UCSD-AML1 (cell line): ENCODE data around the gene PJA1.

Experiments used
- DNase-seq: peaks from one replicate; lab custom pipeline; 2025; ENCODE audit not compliant: unreplicated experiment; lab: John Stamatoyannopoulos, UW

Gene PJA1, protein sequence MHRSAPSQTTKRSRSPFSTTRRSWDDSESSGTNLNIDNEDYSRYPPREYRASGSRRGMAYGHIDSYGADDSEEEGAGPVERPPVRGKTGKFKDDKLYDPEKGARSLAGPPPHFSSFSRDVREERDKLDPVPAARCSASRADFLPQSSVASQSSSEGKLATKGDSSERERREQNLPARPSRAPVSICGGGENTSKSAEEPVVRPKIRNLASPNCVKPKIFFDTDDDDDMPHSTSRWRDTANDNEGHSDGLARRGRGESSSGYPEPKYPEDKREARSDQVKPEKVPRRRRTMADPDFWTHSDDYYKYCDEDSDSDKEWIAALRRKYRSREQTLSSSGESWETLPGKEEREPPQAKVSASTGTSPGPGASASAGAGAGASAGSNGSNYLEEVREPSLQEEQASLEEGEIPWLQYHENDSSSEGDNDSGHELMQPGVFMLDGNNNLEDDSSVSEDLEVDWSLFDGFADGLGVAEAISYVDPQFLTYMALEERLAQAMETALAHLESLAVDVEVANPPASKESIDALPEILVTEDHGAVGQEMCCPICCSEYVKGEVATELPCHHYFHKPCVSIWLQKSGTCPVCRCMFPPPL

DNA sequence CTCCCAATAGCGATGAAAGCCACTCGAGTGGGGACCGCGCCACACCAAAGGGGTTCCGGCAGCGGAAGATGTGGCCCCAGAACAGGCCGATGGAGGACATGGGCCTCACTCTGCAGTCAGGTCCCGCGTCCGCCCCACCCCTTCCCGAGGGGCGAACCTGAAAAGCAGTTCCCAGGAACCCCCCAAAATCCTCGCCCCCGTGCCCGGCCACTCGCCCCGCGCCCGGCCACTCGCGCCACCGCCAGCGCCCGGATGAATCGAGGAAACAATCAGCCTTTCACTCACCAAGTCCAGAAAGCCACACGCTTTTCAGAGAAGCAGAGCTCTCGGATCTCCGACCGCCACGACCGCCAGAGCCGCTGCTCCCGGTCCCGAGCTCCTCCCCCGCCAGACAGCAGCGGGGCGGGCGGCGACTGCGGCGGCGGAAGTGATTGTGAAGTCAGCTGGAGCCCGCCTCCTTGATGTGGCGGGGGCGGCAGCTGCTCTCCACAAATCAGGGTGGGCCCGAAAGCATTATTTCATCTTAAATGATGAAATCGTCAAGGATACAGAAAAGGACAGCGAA lies at the start of gene PJA1:
PJA1 (minus strand) TSS at position 367 of the 565 bp plus-strand sequence. CDS start 2,380 bp downstream, outside the sequence.
- DNase-seq, result peak; percentile 45

DNA sequence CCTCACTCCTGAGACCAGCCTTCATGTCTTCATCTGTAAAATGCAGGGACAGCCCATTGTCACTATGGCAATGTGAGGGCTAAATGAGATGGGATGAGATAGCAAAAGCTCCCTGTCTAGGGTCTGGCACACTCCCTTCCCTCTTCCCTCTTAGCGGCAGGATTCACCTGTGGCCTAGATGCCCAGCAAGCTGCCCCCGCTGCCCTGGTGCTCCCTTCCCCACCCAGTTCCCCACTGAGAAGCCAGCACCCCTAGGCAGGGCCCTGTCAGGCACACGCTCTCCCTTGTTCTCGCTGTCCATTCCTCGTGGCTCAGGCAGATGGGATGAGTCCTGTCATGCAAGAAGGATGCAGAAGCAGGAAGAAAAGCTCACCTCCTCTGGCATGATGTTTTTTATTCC lies 49.2 kb upstream of the PJA1 start:
- DNase-seq, result no peak

DNA sequence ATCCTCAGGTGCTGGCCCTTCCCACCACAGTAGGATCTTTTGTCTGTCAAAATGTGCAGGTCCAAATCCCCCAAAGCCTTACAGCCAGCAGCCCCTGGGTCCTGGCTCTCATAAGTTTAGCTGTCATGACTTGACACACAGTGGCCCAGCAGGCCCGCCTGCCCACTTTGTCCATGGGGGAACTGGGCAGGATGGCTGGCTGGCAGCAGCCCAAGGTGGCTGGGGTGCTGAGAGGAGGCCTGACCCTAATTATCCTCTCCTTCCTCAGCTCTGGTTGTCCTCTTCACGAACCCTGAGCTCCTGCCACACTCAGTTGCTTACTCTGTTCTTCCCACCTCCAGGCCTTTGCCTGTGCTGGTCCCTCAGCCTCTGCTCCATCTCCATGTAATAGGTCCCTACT lies 46.4 kb upstream of the PJA1 start:
- DNase-seq, result no peak

DNA sequence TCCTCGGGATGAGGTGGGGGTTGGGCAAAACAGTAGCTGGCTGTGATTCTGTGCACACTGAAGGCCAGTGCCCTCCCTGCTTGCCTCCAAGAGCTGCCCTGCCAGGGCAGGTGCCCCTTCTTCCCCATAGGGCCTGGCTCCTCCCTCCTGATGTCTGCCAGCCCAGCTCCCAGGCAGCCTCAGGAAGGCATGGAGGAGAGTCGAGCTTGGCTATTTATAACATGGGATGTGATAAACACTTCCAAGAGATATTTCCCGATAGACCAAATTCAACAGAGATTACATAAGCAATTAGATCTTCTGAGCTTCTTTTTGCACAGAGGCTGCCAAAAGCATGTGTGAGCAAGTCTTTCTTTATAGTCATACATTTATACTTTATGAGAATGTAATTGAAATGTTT lies 45.3 kb upstream of the PJA1 start:
- no peak for DNase-seq

DNA sequence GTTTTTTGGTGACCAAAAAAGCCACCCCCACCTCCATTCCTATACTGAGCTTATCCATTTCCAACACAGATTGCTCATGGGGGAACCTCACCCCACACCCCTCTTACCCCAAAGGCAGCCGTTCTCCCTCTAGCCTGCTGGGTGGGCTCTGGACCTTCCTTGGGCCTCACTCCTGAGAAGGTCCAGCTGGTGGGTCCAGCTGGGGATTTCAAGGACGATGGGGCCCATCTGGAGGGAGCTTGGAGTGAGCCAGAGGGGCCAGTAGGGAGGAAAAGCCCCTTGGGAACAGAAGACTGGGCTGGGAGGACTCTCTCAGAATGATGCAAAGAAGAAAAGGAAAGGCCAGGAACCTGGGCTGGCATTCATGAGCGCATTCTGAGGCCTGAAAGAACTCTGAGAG lies 42.0 kb upstream of the PJA1 start:
- no peak for DNase-seq

DNA sequence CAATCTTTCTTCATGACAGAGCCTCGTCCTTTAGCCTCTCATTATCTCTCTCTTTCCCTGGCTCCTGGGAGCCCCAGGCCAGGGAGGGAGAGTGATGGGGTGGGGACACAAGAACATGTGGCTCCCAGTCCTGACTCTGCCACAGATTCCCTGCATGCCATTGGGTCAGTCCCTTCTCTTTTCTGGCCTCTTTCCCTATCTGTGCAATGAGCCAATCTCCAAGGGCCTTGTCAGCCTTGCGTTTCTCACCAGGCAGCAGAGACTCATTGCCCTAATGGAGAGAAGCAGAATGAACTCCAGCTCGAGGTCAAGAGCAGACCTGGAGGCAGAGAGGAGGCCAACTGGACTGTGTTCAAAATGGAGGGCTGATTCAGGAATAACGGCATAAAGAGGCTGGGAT lies 38.4 kb upstream of the PJA1 start:
- no peak for DNase-seq

DNA sequence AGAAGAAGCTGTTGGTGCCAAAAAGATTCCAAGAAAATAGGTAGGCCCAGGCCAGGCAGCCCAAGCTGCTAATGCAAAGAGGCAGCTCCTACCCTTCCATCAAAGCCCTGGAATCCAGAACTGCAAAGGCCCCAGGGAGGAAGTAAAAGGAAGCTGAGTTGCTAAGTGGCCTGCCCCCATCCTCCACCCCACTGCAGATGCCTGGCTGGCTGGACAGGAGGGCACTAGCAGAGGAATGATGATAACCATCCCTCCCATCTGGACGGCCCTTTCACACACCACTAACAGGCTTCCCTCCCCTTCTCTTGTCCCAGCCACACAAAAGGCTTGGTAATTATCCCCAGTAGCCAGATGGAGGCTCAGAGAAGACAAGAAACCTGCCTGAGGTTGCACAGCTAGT lies 32.4 kb upstream of the PJA1 start:
- no peak for DNase-seq

DNA sequence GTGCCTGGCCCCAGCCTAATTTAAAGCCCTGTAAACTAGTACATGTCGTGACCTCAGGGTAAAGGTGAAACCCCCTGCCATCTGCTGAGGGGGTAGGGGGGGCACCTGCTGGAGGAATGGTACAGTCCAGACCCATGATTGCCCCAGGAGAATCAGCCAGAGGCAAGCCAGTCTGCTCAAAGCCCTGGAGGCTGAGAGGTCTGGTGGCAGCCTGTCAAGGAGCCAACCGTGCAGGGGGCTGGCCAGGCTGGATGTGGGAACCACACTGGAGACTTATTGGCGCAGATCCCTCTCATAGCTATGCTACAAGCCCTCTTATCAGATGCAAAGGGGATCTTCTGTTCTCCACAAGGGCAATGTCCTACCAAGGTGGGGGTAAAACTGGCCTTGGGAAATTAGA lies 31.4 kb upstream of the PJA1 start:
- no peak for DNase-seq

DNA sequence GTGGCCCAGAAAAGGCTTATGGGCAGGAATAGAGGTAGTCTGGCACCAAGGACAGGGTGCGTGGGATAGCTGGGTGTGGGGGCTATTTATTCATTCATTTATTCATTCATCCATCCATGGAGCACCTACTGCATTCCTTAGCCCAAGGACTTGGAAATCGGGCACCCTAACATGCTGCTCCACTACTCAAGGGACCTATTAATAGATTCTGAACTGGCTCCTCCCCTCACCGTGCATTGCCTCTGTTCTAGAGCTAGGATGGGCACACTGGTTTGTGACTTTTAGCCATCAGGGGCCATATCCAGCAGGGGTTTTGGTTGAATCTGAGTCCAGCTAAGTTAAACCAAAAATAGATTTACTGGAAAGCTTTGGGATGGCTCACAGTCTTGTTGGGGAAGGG lies 30.6 kb upstream of the PJA1 start:
- no peak for DNase-seq

DNA sequence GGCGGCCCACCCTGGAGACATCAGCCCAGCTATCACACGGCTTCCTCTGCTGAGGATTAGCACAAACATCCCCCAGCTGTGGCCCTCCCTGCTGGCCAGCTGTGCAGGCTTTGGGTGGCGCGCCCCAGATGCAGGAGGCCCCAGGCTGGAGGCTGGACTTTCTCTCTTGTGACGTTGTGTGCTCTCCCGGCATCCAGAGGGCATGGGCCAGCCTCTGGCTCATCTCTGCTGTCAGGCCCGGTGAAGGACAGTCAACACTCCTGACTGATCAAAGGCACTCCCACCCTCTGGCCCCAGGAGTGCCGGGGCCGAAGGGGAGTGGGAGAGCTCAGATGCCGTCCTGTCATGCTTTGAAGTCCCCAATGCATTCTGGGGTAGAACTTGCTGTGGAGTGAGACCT lies 29.9 kb upstream of the PJA1 start:
- DNase-seq, result no peak

DNA sequence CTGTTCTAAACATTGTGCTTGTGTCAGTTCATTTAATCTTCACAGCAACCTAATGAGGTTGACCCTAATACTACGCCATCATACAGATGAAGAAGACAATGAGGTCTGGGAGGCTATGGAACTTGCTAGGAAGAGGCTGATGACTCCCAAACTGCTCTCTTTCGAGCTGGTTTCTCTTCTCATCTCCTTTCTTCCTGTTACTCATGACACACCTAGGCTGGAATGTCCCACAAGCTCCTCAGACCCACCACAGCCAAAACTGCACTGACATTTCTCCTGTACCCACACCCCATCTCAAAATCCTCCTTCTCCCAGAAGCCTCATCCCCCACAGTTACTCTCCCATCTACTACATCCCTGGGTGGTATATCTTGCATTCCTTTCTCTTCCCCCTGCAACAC lies 27.4 kb upstream of the PJA1 start:
- DNase-seq, result no peak

DNA sequence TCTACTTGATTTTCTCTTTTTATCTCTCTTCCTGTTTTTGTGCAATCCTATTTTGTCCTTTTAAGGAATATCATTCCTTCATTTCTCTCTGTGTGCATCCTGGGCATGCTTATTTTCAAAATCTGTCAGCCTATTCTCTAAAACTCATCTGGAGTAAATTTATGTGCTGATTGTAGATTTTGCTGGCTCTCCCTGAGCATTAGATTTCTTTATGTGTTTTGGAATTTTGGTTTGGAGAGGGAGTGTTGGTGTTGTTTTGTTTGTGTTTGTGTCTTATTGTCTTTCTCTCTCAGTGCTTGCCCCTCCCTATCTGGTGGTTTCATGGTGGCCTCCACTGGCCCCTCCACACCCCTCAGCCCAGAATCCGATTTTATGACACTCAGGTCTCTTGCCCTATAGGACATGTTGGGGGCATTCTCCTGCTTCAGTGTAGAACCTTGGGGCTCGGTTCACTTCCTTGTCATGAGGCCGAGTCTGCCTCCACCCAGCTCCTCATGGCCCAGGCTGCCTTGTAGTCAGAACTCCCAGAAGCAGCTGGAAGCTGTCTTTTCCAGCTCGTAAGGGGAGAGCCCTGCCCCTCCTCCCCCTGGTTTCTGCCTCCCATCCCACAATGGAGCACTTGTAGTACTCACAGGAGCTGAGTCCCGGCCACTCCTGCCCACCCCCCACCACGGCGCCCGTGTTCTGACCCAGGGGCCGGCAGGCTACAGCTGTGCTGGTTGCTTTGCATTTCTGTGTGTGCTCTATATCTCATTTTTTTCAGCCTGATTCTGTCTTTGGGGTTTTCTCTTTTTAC lies 24.5 kb upstream of the PJA1 start:
- DNase-seq, result no peak

DNA sequence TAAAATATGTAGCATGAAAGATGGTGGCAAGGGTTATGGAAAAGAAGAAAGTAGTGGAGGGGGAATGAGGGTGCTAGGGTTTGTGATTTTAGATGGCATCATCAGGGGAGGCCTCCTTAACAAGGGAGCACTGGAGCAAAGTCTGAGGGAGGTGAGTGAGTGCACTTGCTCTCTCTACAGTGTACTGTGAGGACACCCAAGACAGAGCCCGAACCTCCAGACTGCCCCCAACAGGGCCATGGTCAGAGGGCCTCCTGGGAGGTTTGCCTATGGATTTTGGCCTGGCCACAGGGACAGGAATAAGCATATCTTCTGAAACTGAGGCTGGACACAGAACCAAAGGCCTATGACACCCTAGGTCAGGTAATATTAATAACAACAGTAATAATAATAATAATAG lies 21.4 kb upstream of the PJA1 start:
- DNase-seq, result no peak

DNA sequence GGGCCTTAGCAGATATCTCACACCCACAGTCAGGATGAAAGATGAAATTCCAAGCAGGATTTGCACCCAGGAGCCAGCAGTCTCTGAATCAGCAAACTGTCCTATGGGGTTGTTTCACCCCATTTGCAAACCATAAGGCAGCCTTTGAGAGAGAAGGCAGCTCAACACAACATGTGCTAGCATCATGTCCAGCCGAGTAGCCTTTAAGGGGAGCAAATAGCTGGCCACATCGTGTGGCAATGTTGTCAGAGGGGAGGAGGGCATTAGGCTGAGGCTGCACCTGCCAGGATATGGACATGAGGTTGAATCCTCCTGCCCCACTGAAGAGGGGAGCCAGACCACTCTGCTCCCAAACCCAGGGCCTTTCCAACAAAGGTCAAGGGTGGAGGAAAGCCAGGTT lies 20.6 kb upstream of the PJA1 start:
- no peak for DNase-seq

DNA sequence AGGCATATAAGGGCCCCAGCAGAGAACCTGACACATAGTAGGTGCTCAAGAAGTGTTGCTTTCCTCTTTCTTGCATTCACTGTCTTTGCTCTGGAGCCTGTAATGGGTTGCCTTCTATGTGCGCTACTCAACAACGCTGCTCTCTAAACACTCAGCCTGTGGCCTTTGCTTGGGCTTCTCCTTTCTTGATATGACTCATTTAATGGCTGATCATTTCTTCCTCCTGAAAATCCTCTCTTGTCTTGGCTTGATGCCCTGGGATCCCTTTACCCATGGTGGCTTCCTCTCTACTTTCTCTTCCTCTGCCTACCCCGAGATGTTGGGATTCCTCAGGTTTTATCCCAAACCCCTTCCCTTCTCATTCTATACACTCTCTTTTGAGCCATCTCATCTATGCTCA lies 19.9 kb upstream of the PJA1 start:
- no peak for DNase-seq

DNA sequence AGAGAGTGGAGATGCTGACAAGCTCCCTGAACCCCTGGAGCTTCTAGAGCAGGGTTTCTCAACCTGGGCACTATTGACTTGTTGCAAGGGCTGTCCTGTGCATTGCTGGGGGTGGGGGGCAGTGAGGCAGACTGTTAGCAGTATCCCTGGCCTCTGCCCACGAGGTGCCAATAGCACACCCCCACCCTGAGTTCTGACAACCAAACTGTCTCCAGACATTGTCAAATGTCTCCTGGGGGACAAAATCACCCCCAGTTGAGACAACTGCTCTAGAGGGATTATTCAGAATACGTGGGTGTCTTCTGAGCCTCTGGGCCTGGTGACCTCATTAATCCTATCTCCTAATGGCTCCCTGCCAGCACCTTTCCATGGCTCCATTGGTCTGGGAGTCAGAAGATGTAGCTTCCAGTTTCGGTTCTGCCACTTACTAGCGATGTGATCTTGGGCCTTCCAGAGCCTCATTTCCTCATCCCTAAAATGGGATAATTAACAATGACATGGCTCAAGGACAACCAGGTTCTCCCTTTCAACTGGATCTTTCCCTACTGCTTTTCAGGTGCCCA lies 17.6 kb upstream of the PJA1 start:
- no peak for DNase-seq

DNA sequence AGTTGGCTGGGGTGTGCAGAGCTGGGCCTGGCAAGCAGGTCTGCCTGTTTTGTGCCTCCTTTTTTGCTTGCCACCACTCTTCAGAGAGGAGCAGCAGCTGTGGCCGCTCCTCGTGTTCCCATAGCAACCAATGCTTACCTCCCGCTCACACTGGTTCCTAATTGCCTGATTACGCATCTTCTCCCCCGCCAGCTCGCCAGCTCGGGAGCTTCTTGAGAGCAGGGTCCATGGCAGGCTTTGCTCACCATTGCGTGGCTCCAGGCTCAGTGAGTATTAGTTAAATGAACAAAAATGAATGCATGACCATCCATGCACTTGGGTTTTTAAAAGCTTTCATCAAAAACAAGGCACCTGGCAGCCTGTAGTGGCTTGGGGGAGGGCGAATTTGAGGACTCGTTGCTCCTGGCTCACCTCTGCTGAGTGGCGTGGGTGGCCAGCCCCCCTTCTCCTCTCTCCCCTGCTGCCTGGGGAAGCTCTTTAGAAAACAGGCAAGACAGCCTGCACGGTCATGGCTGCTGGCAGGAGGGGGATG lies 14.2 kb upstream of the PJA1 start:
- no peak for DNase-seq

DNA sequence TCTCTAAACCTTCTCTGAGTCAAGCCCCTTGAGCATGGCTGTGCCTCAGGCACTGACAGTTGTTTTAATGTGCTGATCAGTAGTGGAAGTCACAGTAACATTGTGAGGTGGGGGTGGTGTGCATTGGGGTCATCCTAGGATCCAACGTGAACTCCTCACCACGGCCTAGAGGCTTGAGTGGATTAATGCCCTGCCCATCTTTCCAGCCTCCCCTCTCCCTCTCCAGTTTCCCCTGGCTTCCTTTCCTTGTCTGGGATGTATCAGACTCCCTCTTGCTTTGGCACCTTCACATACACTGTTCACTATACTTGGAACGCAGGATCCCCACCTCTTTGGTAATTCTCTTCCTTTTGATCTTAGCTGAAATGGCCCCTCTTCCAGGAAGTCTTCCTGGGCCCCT lies 13.3 kb upstream of the PJA1 start:
- DNase-seq, result no peak

DNA sequence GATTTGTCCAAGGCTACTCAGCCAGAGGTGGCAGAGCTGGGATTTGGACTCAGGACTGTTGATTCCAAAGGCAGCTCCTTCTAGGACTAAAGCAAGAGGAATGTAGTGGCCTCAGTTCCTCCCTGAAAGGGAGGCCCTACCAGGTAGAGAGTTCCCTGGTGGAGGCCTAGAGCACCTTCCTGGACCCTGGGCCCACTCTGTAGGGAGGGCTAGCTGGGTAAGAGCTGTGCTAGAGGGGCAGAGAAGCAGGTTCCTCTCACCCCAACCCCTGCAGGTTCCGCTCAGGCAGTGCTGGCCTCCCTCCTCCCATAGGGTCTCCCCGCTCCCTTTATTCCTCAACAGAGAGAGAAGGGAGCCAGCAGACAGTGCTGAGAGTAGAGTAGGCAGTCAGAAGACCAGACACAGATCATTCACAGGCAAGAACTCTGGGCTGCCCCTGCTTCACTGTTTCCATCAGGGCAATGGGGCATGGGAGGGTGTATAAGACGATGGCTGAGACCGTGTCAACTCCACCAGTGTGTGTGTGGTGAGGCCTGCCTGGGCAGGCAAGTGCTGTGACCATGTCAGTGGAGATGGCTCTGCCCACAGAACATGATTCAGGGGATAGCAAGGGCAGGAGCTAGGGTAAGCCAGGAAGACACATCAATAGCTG lies 12.4 kb upstream of the PJA1 start:
- no peak for DNase-seq

DNA sequence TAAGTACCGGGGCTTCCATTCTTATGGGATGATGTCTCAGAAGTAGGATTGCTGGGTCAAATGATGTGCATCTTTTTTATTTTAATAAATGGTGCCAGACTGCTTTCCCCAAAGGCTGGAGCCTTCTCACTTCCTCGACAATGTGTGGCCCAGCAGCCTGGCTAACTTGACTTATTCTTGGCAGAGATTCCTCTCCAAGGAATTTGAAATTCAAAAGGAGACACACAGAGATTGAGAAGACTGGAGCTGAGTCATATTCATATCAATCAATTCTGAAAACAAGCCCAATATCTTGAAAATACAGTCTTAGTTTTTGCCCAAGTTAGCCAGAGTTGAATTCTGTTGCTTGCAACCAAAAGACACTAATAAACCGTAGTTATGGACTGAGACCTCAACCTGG lies 10.8 kb upstream of the PJA1 start:
- no peak for DNase-seq

DNA sequence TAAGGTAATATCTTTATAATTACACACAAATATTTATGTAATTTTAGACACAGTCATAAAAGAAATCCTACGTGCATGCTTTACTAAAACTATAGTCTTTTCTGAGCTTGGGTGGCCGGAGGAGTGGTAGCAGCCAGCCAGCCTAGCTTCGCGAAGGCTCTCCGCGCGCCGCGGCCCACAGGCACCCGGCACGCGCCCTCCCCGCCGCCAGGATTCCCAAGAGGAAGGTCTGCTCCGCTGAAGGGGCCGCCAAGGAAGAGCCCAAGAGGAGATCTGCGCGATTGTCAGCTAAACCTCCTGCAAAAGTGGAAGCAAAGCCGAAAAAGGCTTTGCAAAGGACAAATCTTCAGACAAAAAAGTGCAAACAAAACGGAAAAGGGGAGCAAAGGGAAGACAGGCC lies 8.7 kb upstream of the PJA1 start:
- no peak for DNase-seq
